Stimulated activated CD4-positive, alpha-beta T cell treated with anti-CD3 and anti-CD28 coated beads, Interleukin-12 subunit alpha, Interleukin-12 subunit beta, amount 100 ng/mL, for 4 hours (primary cell): Measurements from ENCODE around the gene ACOX3.
"Not testable (repeated sequence)": the region's sequence is repeated elsewhere in the genome, so short reads cannot be mapped to it uniquely, and the experiment has no call there.

ENCODE experiments used
- DNase-seq: peaks from one replicate; pipeline ENCODE4 v3.0.0-alpha.2; 2020

Gene ACOX3

GRCh38 chr4:8440492-8441311 is at the start of gene ACOX3, which contains the start of gene TRMT44:
Gene ACOX3 (minus strand): TSS chr4:8440723. CDS start chr4:8416521, 24,202 bp downstream.
Gene TRMT44 (plus strand): TSS chr4:8440777. CDS start chr4:8440823, 46 bp downstream.
- peak; percentile 95 for DNase-seq

DNA sequence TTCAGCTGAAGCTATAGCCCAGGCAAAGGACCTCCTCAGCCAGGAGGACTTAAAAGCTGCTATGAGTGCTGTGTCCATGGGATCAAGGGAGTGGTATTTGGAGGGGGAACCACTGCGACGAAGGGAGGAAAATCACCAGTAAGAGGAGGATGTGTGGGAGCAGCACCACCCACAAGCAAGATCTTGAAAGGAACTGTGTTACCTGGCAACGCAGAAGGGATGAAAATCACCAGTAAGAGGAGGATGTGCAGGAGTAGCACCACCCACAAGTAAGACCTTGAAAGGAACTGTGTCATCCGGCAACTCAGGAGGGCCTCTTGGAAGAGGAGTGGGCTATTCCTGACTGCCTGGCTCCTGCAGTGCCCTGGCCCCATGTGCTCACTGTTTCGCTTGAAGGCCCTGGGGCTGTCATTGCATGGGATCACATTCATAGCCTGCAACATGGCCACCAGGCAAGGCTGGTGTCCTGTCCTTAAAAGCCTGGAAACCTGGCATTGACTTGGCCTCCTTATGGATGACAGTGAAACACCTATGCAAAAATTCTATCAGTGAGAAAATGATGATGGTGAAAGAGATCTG is 48.4 kb upstream of the ACOX3 start:
- DNase-seq, result no peak

DNA sequence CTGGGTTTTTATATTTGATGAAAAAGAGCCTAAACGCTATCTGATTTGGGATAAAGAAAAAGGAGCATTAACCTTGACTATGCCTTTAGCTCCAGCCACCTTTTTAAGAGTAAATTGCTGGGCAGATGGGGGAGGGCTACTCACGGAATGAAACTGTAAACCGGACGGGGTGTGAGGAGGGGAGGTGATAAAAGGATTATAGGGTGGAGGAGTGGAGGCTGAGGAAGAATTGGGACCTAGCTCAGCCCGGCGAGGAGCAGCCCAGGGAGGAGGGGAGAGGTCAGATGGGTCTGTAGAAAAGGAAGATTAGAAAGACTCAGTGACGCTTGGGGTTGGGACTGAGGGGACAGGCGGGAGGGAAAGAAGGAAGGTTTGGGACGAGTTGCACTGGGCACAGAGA is 46.1 kb upstream of the ACOX3 start:
- not testable (repeated sequence) for DNase-seq

GRCh38 chr4:8480221-8480620 is 39.7 kb upstream of the ACOX3 start:
- no peak for DNase-seq

GRCh38 chr4:8478801-8479744 is 38.5 kb upstream of the ACOX3 start:
- DNase-seq, result no peak

DNA sequence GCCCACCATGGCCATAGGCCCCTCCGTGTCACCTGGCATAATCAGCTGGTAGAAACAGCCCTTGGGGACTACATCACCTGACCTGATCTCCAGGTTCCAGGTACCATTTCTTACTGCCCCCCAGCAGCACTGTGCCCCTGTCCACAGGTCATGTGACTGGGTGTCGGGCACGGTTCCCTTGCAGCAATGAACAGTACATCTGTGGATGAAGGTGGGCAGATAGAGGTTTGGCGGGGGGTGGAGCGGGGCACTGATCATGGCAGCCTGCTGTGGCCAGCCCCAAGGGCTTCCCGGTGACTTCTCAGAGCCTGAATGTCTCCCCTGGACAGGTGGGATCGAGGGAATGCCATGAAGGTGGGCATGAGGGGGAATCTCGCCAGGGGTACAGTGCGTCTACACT is 37.8 kb upstream of the ACOX3 start:
- DNase-seq, result no peak

- no peak for DNase-seq
Observed at GRCh38 chr4:8477676-8478075, 37.2 kb upstream of the ACOX3 start.

- DNase-seq, result no peak
Observed at GRCh38 chr4:8477095-8477635, 36.6 kb upstream of the ACOX3 start.

DNA sequence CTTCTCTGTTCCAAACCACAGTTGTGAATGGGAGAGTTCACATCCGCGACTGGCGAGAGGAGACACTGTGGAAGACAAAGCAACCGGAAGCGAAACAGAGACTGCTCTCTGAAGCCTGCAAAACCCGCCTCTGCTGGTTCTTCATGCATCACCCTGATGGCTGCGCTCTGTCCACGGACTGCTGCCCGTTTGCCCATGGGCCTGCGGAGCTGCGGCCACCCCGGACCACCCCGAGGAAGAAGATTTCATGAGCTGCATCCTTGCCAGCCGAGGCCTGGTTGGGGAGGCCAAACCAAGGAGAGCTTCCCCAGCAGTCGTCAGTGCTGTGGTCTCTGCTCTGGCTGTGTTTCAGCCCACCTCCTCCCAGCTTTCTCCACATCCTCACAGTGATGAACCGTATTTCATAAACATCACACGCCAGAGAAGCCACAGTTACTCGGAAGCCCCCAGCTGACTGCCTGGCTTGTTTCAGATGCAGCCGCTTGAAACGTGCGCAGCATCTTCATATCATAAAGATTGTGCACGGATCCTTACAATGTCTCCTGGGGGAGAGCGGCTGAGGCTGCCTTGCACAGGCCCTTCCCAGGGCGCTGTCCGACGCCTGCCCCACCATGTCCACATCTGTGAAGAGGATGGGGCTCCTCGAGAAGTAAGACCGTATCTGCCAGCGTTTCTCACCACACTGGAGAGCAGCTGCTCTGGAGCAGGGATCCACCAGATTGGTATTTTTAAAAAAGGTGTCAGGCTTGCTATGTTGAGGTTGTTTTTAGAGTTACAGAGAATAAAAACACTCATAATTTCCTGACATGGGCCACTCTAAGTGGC is 35.4 kb upstream of the ACOX3 start:
- DNase-seq, result no peak

GRCh38 chr4:8474856-8475255 is 34.3 kb upstream of the ACOX3 start:
- no peak for DNase-seq

- no peak for DNase-seq
Observed at GRCh38 chr4:8473920-8474590, 33.5 kb upstream of the ACOX3 start.

GRCh38 chr4:8473198-8473919 is 32.8 kb upstream of the ACOX3 start:
- DNase-seq, result no peak

- DNase-seq, result no peak
Observed at GRCh38 chr4:8472689-8473197, 32.2 kb upstream of the ACOX3 start.

- no peak for DNase-seq
Observed at GRCh38 chr4:8472158-8472688, 31.7 kb upstream of the ACOX3 start.

- no peak for DNase-seq
Observed at GRCh38 chr4:8471211-8471875, 30.8 kb upstream of the ACOX3 start.

DNA sequence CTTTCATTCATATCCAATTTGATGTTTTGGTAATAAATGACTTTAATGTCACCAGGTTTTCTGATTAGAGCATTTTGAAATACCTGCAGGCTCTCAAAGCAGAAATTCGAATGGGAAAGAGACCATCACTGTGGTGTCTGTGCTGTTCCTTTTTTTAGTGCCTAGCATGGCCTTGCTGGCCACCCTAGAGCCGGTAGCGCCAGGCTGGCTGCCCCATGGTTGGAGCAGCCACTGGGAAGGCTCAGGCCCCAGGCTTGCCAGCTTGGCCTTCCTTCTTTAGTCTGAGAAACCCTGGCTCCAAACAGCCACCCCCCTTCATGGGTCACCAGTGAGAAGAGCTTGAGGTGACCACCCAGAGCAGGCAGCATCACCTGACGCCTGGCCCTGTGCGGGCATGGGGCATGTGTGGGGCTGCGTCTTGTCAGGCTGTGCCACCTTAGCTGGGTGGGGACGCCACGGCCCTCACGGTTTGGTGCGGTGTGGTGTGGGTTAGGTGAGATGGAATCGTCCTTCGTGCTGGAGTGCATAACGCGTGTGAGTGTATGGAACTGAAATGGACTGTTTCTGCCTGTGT is 30.0 kb upstream of the ACOX3 start:
- DNase-seq, result no peak

GRCh38 chr4:8469550-8469949 is 29.0 kb upstream of the ACOX3 start:
- DNase-seq, result no peak

DNA sequence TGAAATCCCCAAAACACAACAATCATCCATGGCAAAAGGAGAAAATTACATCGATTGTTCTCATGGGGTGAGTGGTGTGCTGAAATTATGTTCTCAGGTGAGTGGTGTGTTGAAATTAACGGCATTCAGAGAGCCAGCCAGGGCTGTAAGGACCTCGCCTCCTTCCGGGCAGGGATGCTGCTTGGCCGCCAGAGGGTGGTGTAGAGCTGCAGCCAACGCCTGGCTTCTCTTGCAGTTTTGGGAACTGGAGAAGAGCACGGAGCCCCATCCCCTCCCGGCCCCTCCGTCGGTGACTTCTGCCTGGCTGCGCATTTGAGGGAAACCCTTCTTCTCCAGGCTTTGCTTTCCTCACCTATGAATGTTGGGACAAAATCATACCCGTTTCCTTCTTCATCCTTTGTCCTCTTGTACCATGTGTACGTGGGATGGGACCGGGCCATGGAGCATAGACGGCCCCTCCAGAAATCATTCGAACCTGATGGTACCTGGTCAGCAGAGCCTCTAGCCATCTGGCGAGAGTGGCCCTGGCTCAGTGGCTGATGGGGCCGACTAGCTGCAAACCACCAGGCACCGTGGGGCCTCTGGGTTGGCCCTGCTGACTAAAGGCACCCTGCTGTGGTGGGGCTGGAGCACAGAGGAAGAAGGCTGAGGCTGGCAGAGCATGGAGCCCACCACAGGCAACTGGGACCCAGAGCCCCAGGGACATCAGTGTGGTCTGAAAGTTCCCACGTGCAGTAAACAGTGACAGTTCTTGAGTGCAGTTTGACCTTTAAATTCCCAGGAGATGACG is 28.4 kb upstream of the ACOX3 start:
- DNase-seq, result peak; percentile 51

- no peak for DNase-seq
Observed at GRCh38 chr4:8467016-8467415, 26.5 kb upstream of the ACOX3 start.
